ENCODE measurements around the gene TNK2.
"Not testable (repeated sequence)": the region's sequence is repeated elsewhere in the genome, so short reads cannot be mapped to it uniquely, and the experiment has no call there.

TNK2 gene

DNA sequence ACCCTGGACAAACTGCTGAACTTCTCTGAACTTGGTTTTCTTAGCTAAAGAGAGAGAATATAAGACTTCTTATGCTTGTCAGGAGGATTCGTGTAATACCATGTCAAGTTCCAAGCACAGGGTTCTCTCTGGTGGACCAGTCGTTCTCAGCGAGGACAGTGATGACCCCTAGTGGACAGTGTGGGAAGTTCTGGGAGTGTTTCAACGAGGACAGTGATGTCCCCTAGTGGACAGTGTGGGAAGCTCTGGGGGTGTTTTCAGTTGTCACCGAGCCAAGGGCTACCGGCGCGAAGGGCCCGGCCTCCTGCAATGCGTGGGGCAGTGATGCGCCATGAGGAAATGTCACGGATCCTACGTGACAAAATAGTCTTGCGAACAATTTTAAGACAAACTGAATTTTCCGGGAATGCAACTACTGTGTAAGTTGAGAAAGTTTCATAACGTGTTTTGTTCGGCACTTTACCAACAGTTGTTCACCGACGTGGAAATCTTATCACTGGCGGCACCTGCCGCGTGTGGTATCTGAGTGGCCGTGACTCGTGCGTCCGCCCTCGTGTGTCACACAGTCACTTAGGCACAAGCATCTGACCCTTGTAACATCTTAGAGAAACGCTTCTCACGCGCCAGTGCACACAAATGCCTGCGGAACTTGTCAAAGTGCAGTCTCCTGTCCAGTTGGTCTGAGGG is 57.4 kb downstream of the TNK2 start:
- DNase-seq (ENCODE audit: low read depth), result peak; percentile 78

DNA sequence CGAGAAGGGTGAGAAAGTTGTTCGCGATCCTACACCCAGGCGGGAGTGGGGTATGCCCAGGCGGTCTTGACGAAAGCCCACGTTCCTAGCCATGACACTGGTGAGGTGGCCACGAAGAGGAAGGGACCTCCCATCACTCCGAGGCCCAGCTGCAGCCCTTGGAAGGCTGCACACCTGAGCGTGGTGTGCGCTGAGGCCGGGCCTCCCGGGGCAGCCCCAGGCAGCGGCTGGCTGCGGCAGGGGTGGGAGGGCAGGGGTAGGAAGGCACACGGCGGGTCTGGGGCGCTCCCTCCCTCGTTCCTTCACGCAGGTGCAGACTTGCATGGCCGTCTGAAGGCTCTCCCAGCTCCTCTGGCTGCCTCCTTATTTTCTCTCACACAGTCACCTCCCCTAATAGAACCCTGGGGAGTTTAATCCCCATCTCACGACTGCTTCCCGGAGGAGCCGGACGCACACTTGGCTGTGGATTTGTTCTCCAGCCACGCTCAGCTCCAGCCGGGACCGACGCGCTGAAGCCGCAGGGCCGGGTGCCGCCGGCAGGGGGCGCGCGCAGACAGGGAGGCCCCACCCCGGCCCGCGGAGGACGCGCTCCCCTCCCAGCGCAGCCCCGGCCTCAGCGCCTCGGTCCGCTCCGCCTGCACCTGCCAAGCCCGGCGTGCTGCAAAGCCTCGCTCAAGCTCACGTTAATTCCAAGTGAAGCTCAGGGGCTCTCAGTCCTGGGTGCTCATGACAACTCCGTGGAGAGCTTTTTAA is 58.9 kb downstream of the TNK2 start:
- no peak for DNase-seq (ENCODE audit: low read depth)

DNA sequence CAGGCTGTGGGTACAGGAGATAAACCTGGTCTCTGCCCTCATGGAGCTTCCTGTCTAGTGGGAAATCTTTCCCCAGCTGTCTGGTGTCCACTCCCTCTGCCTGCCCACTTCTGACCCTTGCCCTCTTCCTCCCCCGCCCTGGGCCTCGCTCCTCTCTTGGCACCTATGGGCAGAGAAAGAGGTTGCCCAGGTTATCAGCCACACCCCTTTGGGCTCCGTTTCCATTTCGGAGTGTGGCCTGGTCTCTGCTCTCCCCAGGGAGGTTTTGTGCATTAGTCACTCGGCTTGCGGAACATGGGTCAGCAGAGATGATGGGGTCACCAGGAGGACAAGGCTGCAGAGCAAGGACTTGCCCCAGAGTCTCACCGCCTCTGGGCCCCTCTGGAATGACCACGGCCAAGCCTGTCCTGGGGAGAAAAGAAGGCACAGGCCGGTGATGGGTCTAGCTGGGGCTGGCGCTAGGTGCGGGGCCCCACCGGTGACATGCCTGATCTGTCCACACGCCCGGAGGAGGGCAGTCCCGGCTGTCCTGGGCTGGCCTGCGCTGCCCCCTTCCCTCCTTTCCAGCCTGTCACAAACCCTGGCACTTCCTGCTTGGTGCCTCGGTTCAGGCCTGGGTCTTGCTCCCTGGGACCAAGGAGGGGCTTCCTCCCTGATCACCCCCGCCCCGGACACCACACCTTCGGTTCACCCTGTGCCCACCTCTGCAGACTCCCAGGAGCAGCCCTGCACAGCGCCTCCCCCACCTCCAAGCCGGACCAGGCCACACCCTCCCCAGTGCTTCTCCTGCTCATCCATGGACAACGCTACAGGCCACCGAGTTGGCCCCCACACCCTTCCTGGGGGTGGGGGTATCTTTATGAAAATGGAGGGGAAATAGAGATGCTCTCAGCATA is 61.0 kb downstream of the TNK2 start:
- DNase-seq (ENCODE audit: low read depth), result no peak

DNA sequence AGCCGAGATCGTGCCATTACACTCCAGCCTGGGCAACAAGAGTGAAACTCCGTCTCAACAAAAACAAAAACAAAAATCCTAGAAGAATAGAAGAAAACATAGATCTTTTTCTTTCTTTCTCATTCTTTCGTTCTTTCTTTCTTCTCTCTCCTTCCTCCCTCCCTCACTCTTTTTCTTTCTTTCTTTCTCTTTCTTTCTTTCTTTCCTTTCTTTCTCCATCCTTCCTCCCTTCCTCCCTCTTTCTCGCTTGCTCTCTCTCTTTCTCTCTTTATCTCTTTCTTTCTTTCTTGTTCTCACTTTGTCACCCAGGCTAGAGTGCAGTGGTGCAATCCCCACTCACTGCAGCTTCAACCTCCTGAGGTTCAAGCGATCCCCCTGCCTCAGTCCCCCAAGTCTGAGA is 62.9 kb downstream of the TNK2 start:
- DNase-seq (ENCODE audit: low read depth), result no peak

DNA sequence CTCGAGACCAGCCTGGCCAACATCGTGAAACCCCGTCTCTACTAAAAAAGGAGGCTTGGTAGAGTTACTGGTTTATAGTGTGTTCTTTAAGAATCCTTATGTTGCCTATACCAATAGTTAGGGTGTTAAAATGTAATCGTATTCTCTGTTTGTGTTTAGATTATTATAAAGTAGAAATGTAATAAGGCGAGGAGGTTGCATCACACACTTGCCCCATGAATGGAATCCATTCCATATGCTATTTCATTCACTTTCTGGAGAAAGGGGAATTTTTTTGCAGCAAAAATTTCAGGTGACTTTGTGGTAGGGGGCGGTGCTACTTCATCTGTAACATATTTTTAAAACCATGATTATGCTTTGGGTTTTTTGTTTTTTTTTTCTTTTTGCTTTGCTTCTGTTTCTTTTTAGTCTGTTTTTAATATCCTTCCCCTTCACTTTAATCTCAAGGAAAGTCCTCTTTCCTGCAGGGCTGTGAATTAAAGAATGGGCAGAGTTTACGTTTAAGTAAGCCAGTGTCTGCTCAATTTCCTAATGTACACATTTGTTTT is 63.6 kb downstream of the TNK2 start:
- DNase-seq (ENCODE audit: low read depth), result no peak

DNA sequence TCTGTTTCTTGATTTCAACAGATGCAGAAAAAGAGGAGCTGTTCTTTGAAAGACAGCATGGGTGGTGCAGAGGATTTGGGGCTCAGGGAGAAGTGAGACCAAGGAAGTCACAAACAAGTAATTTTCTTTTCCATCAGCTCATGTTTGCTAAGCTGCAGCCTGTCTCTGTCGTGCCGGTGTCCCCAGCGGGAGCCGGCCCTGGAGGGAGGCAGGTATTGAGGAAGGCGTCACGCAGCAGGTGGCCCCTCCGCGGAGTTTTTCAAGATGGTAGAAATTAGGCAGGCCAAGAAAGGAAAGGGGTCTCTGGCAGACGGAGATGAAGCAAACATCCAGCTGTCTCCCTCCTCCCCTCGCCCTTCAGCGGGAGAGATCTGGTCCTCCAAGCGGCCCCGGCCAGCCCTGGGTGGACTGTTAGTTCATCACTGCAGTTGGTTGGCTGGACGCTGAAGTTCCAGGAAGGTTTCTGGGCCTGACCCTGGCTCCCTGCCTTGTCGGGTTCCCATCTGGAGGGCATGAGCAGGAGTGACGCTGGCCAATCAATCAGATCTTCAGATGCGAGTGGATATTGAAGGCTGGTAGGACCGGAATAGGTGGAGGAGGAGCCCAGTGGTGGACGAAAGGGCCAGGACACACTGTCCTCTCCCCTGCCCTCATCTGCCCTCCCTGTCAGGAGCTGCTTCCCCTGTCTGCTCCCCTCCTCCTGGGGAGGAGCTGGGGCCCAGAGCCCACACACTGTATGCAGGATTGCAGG is 68.9 kb downstream of the TNK2 start:
- no peak for DNase-seq (ENCODE audit: low read depth)

DNA sequence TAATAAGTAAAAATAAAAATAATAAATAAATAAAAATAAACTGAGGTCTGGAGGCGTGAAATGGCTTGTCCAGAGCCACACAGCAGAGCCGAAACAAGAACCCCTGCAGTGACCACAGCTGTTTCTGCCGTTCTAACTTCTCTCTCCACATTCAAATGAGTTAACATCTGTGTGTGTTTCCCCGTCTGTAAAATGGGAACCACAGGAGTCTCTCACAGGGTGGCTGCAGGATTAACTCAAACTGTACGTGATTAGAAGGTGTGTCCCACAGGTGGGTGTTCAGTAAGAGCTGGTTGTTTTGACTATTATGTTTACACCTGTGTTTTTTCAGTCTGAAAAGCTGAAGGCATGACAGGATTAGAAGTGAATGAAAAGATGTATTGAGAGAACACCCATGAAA is 69.6 kb downstream of the TNK2 start:
- DNase-seq (ENCODE audit: low read depth), result no peak

DNA sequence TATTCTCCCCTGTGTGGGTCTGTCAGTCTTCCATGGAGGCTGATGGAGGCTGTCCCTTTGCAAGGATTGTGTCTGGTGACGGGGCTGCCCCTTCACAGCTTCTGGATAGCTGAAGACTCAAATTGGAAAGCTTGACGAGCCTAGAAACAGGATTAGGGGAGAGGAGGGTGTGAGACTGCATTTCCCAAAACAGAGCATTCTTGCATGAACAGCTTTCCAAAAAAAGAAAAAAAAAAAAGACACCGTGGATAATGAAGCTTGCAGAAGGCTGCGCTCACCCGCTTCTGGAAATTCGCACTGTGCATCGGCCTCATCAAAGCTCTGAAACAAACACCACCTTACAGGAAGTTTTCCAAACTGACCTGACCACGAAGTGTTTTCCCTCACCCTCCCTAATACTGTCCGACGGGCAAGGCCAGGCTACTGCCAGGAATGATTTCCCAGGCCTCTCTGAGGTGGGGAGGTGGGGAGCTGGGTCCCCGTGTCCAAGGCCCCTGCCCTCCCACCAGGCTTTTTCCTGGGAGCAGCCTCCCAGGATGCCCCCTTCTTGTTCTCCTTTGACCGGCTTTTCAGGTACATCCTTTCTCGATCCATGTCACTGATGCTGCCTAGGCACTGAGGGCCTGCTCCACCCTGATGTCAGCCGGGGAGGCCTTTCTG is 71.7 kb downstream of the TNK2 start:
- DNase-seq (ENCODE audit: low read depth), result no peak

DNA sequence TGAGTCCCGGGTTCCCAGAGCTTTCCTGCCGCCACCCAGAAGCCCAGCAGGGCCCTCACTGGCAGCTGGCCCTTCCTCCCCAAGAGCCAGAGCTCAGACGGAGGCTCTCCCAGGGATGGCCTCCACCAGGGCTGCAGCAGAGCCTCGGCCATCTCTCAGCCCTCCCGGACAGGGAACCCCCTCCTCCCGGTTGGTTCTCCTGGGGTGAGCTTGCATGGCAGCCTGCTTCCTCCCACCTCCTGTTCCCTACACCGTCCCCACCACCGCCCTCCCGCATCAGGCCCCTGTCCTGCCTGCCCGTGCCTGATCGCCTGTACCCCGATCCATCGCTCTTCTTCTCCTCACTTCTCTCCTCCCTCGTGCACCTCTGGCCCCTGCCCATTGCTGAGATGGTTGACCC is 72.6 kb downstream of the TNK2 start:
- DNase-seq (ENCODE audit: low read depth), result no peak

DNA sequence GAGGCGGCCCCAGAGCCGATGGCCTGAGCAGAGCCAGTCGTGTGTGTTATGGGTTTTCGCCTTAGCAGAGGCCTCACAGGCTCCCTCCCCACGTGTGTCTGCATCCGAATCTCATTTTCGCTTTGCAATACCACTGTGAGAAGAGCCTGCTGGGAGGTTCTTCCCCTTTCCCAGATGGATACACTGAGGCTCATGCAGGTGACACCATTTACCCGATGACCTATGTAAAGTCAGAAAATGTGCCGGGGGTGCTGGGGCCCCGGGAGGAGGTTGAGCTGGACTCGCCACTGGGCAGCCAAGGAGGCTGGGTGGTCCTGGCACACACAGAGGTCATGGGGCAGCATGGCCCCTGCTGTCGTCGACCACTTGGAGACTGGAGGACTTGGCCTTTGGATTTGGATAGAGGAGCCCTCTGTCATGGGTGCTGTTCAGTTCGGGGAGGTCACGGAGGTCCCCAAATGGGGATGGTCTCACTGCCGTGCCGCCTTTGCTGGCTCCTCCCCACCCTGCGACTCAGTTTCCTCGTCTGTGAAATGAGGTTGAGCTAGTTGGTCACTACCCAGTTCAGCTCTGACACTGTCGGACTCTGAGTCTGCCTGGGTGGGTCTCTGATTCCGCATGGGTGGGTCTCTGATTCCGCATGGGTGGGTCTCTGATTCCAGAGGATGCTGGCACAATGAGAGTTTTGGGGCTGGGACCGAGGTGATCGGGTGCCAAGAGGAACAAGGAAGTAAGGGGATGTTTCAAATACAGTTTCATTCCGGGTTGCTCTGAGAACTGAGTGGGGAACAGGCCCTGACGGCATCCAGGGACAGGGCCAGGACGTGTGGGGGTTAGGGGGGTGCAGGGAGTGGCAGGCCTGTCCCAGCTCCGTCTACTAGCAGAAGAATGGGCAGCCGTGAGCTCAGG is 73.4 kb downstream of the TNK2 start:
- no peak for DNase-seq (ENCODE audit: low read depth)

DNA sequence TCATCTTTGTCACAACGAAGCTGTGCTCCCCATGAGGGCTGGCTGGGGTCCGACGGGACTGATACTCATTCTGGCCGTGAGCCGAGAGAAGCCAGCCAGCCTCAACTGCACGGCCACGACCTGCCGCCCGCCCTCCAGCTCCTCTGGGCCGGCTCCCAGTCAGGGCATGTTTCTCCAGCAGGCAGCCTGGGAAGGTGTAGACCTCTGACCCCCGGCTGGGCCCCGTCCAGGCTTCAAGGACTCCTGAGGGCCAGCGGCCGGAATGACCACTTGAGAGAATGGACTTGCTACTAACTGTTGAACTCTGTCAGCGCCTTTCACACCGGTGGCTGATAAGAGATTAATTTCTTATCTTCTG is 78.5 kb downstream of the TNK2 start:
- DNase-seq (ENCODE audit: low read depth), result no peak

DNA sequence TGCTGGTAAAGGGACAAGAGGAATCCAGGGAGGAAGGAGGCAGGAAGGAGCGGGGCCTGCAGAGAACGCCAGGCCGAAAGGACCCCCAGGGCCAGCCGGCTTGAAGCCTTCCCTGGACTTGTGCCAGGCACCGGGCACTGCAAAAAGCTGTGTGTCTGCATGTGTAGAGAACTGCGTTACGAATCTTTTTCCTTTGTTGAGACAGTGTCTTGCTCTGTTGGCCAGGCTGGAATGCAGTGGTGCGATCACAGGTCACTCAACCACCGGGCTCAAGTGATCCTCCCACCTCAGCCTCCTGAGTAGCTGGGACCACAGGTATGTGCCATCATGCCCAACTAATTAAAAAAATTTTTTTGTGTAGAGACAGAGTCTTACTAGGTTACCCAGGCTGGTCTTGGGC is 79.6 kb downstream of the TNK2 start:
- DNase-seq (ENCODE audit: low read depth), result no peak

DNA sequence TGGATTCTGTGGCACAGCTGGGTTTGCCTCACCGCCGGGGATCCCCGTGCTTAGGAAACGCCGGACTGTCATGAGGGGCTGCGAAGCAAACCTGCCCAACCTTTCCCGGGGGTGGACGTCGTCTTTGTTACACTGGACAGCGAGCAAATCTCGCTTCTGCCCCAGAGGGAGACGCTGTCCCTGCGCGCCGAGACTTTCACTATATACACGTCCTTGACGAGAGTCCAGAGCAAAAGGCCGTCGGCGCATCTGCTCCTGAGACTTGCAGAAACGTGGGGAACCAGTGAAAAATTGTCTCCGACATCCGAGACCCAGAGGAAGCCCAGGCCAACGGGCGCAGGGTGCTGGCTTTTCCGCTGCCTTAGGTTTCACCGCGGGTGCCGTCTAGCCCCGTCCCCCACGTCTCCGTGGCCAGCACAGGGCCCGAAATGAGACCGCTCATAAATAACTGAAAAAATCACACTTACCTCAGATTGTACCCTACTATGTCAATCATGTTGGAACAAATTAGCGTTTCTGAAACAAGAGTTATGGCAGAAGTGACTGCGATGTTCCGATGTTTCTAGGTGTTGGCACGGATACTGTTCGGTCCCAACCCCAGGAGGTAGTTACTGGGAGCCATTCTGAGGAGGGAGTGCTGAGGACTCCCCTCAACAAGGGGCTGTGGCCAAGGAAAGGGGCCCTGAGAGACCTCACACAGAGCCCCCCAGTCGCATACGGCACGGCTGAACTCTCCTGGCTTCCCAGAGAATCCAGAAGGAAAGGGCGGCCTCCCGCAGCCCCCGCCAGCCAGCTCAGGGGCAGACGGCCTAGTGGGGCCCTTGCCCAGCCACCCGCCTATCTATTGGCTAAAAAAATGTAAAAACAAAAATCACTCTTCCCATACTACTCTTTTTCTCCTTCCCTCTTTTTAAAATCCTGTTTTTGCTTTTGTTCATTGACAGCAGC is 82.2 kb downstream of the TNK2 start:
- no peak for DNase-seq (ENCODE audit: low read depth)

DNA sequence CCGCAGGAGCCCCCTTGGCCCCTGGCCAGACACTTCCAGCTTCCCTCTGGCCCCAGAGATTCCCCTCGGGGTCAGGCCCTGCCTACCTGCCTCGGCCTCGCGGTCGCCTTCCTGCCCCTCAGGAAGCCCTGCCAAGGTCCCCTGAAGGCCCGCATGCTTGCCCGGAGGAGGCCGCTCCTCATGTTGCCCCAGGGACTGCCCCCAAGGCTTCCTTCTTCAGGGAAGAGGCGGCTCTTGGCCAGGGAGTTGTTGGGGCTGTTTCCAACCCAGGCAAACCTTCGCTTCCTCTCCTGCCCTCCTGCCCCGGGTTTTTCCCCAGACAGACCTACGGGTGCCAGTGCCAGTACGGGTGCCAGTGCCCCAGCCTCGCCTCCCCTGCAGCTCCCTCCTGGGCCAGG is 83.2 kb downstream of the TNK2 start:
- no peak for DNase-seq (ENCODE audit: low read depth)

DNA sequence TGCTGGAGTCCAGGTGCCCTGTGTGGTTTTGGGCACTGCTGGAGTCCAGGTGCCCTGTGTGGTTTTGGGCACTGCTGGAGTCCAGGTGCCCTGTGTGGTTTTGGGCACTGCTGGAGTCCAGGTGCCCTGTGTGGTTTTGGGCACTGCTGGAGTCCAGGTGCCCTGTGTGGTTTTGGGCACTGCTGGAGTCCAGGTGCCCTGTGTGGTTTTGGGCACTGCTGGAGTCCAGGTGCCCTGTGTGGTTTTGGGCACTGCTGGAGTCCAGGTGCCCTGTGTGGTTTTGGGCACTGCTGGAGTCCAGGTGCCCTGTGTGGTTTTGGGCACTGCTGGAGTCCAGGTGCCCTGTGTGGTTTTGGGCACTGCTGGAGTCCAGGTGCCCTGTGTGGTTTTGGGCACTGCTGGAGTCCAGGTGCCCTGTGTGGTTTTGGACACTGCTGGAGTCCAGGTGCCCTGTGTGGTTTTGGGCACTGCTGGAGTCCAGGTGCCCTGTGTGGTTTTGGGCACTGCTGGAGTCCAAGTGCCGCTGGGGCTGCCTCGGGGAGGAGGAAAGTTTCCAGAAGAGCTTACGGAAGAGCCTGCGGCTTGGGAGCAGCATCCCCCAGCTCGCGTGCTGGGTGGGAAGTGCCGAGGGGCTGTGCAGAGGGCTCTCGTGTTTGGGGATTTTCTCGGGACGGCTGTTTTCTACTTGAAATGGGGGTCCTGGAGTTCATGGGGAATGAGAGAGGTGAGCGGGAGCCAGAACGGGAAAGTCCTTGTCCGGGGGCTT is 83.7 kb downstream of the TNK2 start:
- not testable (repeated sequence) for DNase-seq (ENCODE audit: low read depth)

DNA sequence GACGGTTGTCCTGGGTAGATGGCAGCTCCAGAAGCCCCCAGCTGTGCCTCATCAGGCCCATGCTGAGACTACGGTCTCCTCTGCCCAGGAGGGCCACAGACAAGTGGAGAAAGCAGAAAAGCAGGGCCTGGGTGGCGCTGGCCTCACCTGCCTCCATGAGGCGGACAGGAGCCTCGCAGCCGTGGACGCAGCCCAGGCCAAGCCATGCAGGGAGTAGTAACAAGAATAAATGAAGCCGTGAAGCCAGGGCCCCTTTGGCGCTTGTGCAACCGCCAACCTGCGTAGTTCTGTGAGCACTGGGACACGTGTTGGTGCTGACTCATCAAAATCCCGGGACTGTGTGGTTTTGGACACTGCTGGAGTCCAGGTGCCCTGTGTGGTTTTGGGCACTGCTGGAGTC is 84.4 kb downstream of the TNK2 start:
- no peak for DNase-seq (ENCODE audit: low read depth)

DNA sequence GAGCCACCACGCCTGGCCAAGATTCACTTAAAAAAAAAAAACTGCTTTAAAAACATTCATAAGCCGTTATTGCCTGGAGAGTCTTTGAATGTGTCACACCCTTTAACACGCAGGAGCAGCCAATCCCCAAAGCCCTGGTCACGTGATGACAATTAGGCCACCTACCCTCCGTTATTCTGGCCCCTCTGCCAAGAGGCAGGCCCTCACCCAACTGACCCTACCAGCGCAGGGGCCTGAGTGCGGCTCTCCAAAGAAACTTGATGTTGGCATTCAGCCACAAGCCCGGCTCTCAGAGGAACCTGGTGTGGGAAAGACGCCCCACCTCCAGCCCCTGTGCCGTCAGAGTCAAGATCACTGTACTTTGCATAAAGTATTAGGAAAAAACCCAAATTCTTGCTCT is 85.1 kb downstream of the TNK2 start:
- no peak for DNase-seq (ENCODE audit: low read depth)

DNA sequence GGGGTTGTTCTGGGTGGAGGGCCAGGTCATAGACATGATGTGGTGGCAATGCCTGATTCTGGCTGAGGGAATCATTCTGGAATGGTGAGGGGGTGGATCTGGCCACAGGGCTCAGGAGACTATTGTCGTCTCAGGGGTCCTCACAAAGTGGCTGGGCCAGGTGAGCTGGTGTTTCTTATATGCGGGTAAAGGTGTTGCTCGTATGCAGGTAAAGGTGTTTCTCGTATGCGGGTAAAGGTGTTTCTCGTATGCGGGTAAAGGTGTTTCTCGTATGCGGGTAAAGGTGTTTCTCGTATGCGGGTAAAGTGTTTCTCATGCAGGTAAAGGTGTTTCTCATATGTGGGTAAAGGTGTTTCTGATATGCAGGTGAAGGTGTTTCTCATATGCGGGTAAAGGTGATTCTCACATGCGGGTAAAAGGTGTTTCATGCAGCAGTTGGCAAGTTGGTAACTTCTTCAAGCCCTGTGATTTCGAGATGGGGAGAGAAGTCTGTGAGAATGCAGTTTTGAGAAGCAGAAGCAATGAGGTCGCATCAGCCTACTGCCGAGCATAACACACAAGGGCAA is 86.1 kb downstream of the TNK2 start:
- no peak for DNase-seq (ENCODE audit: low read depth)

All from stimulated activated CD8-positive, alpha-beta memory T cell treated with anti-CD3 and anti-CD28 coated beads, Interleukin-12 subunit alpha, Interleukin-12 subunit beta, amount 100 ng/mL, for 1 hour (primary cell).